ENCODE data around the gene MYH11.

DNA sequence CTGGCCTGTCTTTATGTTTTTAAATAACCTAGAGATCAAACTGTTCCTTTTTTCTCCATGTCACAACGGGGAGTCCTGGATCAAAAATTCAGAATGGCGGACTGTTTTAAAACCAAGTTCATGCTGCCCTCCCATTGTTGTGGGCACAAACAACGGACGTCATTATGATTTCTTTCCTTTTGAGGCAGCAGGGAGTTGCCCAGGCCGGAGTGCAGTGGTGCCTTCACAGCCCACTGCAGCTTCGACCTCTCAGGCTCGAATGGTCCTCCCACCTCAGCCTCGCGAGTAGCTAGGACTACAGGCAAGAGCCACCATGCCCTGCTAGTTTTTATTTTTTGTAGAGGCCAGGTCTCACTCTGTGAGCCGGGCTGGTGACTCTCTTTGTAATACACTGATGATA lies 180.3 kb downstream of the MYH11 start:
- TF ChIP-seq, protein P1, sequence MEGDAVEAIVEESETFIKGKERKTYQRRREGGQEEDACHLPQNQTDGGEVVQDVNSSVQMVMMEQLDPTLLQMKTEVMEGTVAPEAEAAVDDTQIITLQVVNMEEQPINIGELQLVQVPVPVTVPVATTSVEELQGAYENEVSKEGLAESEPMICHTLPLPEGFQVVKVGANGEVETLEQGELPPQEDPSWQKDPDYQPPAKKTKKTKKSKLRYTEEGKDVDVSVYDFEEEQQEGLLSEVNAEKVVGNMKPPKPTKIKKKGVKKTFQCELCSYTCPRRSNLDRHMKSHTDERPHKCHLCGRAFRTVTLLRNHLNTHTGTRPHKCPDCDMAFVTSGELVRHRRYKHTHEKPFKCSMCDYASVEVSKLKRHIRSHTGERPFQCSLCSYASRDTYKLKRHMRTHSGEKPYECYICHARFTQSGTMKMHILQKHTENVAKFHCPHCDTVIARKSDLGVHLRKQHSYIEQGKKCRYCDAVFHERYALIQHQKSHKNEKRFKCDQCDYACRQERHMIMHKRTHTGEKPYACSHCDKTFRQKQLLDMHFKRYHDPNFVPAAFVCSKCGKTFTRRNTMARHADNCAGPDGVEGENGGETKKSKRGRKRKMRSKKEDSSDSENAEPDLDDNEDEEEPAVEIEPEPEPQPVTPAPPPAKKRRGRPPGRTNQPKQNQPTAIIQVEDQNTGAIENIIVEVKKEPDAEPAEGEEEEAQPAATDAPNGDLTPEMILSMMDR (optimal IDR thresholded peaks at IDR 0.05 in 1 of 3, IDR thresholded peaks at IDR 0.05 in 1 of 3, conservative IDR thresholded peaks at IDR 0.05 in 1 of 3; ENCODE audit: extremely low read depth in 1 of 3, insufficient read depth in 2 of 3, low read length in 3 of 3): no peak
- TF ChIP-seq EZH2 (IDR thresholded peaks at IDR 0.05; ENCODE audit: low read length): no peak
